Left colon (tissue), 2 donors: ENCODE data around the gene IRX4. TPM values are rescaled to one million over a fixed set of nuclear protein-coding genes. Genes with fewer than 3 reads are reported as not detected.

Source experiments
- ATAC-seq: fragments of 200-7000 bp; cut with Tn5 transposase; one replicate; pipeline ENCODE4 v1.9.1; 2020; ENCODE audit warnings: mild to moderate bottlenecking, moderate library complexity
- DNase-seq, 2 donors: peaks; one replicate each; pipeline ENCODE4 v3.0.0-alpha.2; 2020
- intact Hi-C, 2 donors: fragments of 100-400 bp; cut with DNase I in 1 of 2; cut with micrococcal nuclease in 1 of 2; formaldehyde crosslinking; loops; one replicate each; pipeline versions ENCODE4 v1.11.2 to v1.14.0; 2022; cut with DNase I, micrococcal nuclease
- total RNA-seq, 2 donors: library from RNA; stranded (reverse); fragmentation: NEBNext Ultra II Directional; extraction: Animal tissue kit (Norgen Biotek cat#: 25700); gene quantifications; one replicate each; pipeline ENCODE4 v1.2.1, GENCODE V29; 2021
- donor health status: DM: no; HTN: no; CAD: no.
- donor health status: DM: yes; HTN: yes; CAD: no.

Gene IRX4
- total RNA-seq, 2 donors from 2014 or later, result not detected

DNA sequence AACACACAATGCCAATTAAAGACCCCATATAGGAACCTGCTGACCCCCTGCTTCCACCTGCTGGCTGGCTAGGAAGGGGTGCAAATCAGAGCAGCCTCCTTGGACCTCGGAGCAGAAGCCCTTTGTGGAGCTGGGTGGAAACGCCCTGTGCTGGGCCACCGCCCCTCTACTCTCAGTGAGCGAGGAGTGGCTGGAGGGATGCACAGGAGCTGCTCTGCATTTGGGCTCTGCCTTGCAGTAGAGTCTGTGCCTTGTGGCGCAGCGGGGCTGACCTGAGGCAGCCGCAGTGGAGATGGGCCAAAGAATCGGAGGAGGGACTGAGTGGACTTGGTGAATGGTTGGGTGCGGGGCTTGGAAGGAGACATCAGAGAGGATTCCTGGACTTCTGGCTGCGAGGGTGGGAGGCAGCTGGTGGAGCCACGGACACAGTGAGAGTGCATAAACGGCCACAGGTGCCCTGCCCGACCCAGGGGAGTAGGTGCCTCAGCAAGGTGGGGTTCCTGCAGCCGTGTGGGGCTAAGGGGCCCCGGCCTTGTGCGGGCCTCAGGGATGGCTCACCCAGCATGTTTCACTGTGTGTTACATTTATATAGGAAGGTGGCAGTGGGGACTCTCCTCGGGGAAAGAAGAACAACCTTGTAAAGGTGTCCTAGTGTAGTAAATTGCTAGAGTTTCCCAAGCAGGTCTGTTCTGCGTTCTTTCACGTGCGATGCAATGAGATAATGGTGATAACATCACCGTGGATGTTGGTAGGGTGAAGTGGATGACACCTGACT lies 14.1 kb upstream of the IRX4 start:
- DNase-seq (no peak), ATAC-seq (no peak)
- intact Hi-C loops, result no loop called here

- intact Hi-C loops, result no loop called here
- DNase-seq (no peak), ATAC-seq (no peak)
These were observed 13.2 kb upstream of the IRX4 start for GRCh38 chr5:1895739-1896420.

DNA sequence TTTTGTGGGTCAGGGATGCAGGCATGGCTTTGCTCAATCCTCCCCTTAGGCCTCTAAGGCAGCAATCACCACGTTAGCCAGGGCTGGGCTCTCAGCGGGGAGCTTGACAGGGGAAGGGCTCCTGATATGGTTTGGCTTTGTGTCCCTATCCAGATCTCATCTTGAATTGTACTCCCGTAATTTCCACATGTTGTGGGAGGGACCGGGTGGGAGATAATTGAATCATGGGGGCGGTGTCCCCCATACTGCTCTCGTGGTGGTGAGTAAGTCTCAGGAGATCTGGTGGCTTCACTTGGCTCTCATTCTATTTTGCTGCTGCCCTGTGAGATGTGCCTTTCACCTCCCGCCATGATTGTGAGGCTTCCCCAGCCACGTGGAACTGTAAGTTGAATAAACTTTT lies 11.5 kb upstream of the IRX4 start:
- ATAC-seq (no peak), DNase-seq (no peak)
- intact Hi-C loops, result no loop called here

DNA sequence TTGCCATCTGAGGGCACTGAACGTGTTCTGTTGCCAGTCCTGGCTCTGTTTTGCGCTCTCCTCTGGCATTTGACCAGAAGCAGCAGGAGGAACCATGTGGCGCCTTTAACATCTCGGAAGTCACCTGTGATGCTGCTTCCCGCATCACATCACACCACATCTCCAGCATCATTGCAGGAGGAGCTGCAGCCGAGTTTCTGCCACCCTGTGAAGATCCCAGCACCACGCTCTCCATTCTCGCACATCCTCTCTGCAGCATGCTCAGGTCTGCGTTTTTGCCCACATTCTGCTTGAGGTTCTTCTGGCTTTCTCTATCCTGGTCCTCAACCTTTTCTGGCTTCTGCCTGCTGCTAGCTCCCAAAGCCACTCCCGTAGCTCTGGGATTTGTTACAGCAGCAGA lies 11.0 kb upstream of the IRX4 start:
- ATAC-seq, result no peak

DNA sequence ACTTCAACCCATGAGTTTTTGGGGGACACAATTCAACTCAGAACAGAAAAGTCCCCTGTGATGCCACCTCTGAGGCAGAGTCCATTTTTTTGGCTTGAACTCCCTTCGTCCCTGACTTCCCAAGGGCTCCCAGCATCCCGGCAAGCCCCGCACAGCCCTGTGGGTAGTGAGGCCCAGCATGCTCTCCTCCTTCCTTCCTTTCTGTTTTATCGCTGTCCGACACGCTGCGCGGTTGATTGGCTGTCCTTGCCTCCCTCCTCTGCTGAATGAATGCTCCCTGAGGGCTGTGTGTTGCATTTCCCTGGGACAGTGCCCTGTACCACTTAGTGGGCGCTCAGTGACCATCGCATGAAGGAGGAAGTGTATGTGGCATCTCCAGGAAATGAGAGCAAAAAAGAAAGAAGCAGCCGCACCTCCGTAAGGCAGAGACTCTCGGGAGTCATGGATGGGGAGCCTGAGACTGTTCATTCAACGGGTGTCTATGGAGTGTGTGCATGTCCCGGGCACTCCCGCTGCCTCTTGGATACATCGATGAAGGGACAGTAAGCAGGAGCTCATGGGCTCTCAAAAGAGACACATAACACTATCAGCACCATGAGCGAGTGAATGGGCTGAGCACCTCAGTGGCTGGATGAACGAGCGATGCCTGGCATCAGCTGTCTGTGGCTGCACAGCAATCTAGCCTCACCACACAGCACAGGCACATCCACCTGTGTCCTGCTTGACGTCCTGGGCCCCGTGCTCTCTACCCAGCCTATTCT lies 10.1 kb upstream of the IRX4 start:
- intact Hi-C loops, result no loop called here
- ATAC-seq (no peak), DNase-seq (no peak)

More for the DNA sequence above, 11.0 kb upstream of the IRX4 start:
- intact Hi-C loops, result no loop called here
- DNase-seq, result no peak

GRCh38 chr5:1892211-1892610 lies 9.5 kb upstream of the IRX4 start:
- no peak for ATAC-seq
- intact Hi-C loops, result no loop called here

GRCh38 chr5:1891391-1891790 lies 8.7 kb upstream of the IRX4 start:
- intact Hi-C loops, result no loop called here

More at GRCh38 chr5:1892211-1892610, 9.5 kb upstream of the IRX4 start:
- DNase-seq, result no peak

GRCh38 chr5:1890296-1890695 lies 7.6 kb upstream of the IRX4 start:
- no peak for DNase-seq
- no peak for ATAC-seq
- intact Hi-C loops, result no loop called here

More at GRCh38 chr5:1891391-1891790, 8.7 kb upstream of the IRX4 start:
- DNase-seq, result no peak
- ATAC-seq, result no peak

GRCh38 chr5:1889321-1890065 lies 6.8 kb upstream of the IRX4 start:
- intact Hi-C loops, result no loop called here
- ATAC-seq, result no peak
- DNase-seq, result no peak

- ATAC-seq (no peak), DNase-seq (no peak)
- intact Hi-C loops, result no loop called here
These were observed 6.0 kb upstream of the IRX4 start for GRCh38 chr5:1888541-1889251.

- ATAC-seq, result no peak
- intact Hi-C loops, result no loop called here
These were observed 5.0 kb upstream of the IRX4 start for GRCh38 chr5:1887588-1888360.

DNA sequence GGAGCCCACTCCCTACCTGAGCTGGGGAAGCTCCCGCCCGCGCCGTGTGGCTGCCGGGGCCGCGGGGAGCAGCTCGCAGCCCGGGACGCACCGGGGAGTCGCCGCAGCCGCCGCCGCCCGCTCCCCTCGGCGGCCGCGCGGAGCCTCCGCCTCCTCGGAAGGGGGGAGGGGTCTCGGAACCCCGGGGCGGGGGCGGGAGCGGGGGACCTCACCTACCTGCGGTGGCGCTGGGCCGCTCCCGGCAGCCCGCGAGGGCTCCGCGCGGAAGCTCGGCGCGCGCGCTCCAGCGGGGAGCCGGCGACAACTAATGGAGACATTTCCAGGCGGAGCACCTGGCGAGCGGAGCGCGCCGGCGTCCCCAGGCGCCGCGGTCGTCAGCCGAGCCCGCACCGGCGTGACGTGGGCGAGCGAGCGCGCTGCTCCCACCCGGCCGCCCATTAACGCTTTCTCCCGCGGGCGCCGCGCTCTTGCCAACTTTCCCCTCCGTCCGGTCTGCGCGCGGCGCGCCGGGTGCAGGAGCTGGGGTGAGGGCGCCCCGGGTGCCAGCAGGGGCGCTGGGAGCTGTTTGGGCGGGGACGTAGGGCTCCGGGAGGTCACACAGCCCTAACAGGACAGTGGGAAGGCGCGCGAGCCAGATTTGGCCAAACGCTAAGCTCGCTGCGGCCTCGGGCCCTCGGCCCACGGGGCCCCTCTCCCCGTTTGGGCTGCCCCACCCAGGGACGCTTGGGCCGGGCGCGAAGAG lies 4.3 kb upstream of the IRX4 start:
- intact Hi-C loops, result no loop called here
- ATAC-seq (no peak), DNase-seq (no peak)

More at GRCh38 chr5:1887588-1888360, 5.0 kb upstream of the IRX4 start:
- DNase-seq, result no peak

- no peak for DNase-seq
- no peak for ATAC-seq
- intact Hi-C loops, result no loop called here
These were observed 3.4 kb upstream of the IRX4 start for GRCh38 chr5:1885868-1886845.

GRCh38 chr5:1885404-1885755 lies 2.7 kb upstream of the IRX4 start:
- intact Hi-C loops, result no loop called here
- DNase-seq (no peak), ATAC-seq (no peak)

- intact Hi-C loops, result no loop called here
- no peak for ATAC-seq
These were observed 2.1 kb upstream of the IRX4 start for GRCh38 chr5:1884678-1885403.

More at GRCh38 chr5:1884678-1885403, 2.1 kb upstream of the IRX4 start:
- DNase-seq, result no peak
